ENCODE data around the gene AOC3.

GRCh38 chr17:42891539-42892152 is 40.6 kb downstream of the AOC3 start:
- TF ChIP-seq USF2 (IDR thresholded peaks at IDR 0.05) (no peak), POLR2A (IDR thresholded peaks at IDR 0.05; ENCODE audit: low read length) (no peak), CTCF (IDR thresholded peaks at IDR 0.05) (no peak), MAX (IDR thresholded peaks at IDR 0.05) (no peak), REST (IDR thresholded peaks at IDR 0.05) (no peak)
